CD4-positive, alpha-beta T cell treated with Interferon gamma for 1 hour (primary cell): ENCODE data around the gene SPEF1.
"Not testable (repeated sequence)": the region's sequence is repeated elsewhere in the genome, so short reads cannot be mapped to it uniquely, and the experiment has no call there.

Source experiments
- DNase-seq: peaks from one replicate; pipeline ENCODE4 v3.0.0-alpha.2; 2020

SPEF1 gene

DNA sequence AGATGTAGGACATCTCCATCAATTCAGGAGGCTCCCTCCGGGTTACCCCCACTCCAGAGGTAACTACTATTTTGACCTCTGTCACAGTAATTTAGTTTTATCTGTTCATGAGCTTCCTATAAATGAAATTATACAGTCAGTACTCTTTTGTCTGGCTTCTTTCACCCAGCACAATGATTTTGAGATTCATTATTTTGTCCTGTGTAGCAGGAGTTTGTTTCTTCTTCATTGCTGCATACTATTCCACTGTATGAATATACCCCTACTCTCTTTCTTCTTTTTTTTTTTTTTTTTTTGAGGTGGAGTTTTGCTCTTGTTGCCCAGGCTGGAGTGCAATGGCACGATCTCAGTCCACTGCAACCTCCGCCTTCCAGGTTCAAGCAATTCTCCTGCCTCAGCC, 27.3 kb upstream of the SPEF1 start:
- DNase-seq, result no peak

DNA sequence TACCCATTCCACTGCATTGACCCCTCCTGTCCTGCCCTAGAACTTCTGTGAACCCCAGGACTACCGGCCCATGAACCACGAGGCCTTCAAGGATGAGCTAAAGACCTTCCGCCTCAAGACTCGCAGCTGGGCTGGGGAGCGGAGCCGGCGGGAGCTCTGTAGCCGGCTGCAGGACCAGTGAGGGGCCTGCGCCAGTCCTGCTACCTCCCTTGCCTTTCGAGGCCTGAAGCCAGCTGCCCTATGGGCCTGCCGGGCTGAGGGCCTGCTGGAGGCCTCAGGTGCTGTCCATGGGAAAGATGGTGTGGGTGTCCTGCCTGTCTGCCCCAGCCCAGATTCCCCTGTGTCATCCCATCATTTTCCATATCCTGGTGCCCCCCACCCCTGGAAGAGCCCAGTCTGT, 23.5 kb upstream of the SPEF1 start:
- no peak for DNase-seq

DNA sequence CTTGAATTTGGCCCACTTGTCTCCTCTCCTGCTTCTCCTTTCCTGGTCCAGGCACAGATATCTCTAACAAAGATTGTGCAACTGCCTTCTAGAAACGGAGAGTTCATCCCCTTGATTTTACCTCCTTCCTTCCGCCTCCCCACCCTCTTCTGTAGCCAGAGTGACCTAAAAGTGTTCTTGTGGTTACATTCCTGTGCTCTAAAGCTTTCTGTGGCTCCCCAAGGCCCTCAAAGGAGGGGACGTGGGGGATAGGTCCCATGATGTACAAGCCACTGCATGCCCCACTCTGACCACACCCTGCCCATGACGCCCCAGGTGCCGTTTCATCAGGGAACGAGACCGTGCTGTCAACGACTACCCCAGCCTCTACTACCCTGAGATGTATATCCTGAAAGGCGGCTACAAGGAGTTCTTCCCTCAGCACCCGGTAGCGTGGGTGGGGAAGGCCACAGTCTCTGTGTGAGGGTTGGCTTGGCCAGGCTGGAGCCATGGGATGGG, 23.1 kb upstream of the SPEF1 start:
- no peak for DNase-seq

DNA sequence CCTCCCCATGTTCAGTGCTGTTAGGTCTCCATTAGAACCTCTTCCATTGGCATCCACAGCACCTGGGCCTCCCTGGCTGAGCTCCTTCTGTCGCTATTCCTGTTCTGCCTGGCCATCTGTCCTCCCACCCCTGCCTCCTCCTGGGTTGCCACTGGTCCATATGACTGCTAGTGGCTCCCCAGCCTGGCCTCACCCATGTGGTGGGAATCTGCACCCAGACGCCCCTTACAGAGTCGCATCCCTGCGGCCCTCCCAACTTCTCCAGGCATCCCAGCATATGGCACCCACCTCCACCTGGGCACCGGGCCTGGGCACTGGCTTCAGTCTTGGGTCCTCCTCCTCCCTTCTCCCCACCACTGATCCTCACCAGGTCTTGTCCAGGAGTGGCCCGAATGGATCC, 22.6 kb upstream of the SPEF1 start:
- DNase-seq, result no peak

DNA sequence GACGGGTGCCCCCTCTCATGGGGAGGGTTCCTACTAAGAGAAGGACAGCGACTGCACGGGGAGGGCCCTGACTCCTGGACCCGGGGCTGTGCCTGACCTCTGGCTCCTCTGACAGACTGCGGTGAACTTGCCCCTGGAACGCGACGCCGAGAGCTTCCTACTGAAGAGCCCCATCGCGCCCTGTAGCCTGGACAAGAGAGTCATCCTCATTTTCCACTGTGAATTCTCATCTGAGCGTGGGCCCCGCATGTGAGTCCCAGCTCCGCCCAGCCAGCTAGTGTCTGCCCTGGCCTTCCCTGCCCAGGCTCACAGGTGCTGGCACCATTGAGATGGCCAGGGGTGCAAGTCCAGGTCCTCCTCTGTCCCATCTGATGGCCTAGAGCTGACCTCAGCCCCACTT, 22.0 kb upstream of the SPEF1 start:
- DNase-seq, result no peak

DNA sequence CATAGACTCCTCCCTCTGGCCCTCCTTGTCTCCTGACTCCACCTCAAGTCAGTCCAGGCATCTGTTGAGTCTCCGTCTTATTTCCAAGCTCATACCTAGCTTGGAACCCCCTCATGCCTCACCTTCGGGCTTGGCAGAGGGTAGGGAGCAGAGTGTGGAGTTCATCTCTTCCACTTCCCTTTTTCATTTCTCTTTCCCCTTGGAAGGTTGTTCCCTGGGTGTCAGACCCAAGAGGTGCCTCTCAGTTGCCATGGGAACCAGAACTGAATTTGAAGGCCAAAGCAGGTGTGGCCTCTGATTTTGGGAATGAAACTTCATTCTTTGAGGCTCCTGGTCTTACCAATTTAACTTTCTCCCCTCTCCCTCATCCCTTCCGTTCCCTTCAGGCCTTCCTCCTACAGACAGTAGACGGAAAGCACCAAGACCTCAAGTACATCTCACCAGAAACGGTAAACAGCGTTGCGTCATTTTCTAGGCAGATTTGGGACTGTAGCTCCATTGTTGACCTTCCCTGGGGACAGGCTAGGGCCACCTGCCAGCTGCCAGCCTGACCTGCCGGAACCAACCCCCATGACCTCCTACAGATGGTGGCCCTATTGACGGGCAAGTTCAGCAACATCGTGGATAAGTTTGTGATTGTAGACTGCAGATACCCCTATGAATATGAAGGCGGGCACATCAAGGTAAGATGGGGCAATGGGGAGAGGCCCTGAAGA, 21.4 kb upstream of the SPEF1 start:
- no peak for DNase-seq

DNA sequence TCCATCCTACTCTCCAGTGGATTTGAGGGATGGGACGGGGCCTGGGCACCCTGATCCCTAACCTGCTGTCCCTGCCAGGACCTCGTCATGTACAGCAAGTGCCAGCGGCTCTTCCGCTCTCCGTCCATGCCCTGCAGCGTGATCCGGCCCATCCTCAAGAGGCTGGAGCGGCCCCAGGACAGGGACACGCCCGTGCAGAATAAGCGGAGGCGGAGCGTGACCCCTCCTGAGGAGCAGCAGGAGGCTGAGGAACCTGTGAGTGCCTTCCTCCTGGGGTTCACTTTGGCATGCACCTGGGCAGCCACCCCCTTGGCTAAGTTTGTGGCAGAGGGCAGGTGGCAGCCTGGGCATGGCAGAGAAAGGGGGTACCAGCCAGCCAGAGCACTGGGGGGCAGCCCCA, 20.6 kb upstream of the SPEF1 start:
- DNase-seq, result no peak

DNA sequence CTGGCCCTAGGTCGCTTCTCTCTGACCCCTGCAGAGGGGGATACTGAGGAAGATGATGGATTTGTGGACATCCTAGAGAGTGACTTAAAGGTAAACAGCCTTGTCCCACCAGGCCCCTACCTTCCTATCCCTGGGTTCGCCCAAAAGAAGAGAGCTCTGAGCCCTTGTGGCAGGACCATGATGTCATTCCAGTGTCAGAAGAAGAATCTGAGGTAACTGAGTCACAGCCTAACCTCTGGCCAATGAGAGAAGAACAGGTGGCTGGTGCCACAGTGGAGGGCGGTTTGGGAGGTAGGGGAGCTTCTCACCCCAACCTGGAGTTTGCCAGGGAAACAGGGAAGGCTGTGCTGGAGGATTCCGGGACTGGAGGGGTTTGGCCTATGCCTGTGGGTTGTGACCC, 20.1 kb upstream of the SPEF1 start:
- DNase-seq, result no peak

DNA sequence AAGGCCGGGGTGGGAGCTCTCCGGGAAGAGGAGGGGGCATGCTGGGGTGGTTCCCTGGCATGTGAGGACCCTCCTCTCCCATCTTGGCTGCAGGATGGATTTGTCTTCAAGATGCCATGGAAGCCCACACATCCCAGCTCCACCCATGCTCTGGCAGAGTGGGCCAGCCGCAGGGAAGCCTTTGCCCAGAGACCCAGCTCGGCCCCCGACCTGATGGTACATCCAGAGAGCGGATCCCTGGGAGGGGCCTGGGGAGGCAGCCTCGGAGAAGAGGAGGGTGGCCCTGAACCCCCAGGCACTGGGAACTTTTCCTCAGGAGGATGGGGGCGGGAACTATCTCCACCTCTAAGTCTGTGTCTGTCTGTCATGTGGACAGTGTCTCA, 19.6 kb upstream of the SPEF1 start:
- no peak for DNase-seq

DNA sequence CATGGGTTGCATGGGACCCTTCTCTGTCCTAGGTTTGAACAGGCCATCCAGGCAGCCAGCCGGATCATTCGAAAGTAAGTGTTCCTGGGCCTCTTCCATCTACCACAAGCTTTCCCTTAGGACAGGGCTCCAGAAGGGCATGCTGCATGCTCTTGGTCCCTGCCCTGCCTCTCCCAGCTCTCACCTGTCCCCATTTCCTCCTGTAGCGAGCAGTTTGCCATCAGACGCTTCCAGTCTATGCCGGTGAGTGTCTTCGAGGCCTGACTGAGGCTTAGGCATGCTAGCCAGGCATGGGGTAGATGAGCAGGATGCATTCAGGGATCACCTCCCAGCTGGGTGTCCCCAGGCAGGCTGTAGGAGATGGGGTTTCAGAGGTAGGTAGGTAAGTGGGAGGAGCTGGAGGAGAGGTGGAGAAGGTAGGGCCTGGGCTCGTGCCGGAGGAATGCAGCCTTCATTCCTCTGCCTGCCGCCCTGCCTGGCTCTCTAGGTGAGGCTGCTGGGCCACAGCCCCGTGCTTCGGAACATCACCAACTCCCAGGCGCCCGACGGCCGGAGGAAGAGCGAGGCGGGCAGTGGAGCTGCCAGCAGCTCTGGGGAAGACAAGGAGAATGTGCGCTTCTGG, 19.1 kb upstream of the SPEF1 start:
- no peak for DNase-seq

DNA sequence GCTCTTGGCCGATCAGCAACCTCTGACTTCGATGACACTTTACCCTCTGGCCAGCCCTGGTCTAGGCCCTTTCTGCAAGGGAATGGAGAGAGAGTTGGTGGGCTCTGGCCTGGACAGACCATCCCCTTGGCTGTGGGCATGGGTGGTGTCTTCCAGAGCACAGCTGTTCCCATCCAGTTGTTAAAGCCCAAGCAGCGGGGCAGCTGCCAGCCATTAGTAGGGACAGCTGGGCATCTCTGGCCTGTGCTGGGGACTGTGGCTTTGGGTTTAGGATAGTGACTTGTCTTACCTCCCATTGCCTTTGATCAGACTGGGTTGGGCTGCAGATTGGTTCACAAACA, 17.6 kb upstream of the SPEF1 start:
- no peak for DNase-seq

DNA sequence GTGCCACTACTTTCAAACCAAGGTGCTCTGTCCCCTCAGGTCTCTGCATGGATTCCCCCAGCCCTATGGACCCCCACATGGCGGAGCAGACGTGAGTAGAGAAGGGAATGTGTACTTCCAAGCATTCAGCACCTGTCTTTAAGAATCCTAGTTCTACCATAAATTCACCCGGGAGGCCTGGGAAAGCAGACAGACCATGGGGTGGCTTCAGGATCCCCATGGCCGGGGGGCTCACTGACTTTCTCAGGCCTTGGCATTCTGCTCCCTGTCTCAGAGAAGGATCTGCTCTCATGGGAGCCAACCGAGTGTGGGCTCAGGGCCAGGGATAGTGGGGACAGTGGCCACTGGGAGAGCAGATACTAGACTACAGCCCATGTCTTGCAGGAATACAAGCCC, 17.1 kb upstream of the SPEF1 start:
- no peak for DNase-seq

DNA sequence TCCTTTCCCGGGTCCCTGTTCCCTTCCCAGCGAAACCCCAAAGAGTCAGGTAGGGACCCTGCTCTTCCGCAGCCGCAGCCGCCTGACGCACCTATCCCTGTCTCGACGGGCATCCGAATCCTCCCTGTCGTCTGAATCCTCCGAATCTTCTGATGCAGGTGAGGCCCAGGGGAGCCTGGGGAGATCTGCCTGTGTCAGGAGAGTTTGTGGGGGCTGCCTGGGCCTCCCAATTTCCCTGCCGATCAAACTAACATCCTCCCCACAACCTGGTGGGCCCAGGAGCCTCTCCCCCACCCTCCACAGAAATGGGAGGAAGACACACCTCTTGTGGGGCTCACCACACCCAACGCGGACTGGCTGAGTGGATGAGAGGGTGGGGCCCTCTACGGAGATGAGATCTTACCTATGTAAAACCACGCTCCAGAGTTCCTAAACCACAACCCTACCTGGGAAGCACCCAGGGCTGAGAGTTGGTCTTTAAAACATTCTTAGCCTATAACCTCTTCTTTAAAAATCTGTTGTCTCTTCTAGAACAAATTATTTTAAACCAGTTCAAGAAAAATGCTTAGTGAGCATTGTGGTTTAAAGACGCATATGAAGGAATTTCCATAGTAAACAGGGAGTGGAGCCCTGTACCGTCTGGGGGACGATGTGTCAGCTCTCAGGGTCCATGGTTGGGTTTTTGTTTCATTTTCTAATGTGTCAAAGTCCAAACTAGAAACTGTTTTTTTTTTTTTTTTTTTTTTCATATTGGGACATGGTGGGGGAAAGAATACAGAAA, 16.5 kb upstream of the SPEF1 start:
- DNase-seq, result no peak

DNA sequence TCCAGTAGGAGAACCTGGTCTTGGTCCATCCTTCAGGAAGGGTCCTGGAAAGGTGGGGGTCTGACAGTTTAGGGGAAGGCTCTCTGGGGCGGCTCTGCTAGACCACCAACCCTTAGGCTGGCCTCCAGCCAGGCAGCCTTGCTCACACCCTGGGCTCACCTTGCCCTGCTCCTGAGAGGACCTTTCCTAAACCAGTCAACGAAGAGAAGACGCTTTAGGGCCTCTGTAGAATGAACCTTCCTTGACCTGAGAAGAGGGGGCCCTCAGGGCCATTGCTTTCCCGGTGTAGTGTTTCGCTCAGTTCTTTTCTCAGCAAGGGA, 15.9 kb upstream of the SPEF1 start:
- DNase-seq, result no peak

DNA sequence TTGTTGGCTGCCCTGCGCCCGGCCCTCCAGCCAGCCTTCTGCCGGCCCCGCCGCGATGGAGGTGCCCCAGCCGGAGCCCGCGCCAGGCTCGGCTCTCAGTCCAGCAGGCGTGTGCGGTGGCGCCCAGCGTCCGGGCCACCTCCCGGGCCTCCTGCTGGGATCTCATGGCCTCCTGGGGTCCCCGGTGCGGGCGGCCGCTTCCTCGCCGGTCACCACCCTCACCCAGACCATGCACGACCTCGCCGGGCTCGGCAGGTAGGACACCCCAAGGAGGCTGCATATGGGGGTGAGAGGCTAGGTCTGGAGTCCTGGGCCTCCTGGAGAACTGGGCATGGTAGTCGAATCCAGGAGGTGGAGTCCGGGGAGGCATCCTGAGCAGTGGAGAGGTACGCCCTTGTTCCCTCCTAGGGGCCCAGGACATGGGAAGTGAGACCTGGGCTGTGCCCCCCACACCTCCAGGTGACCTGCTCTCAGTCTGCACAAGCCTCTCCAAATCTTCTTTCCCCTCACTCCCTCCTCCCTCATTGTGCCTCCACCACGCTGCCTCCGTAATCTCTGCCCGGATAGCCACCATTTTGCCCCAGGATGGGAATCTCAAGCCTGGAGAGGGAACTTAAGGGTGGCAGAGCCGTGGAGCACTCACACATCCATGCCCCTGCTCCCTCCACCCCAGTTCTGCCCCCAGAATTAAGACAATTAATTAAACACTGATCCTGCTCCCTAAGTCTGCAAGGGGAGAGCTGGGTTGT, 15.4 kb upstream of the SPEF1 start:
- DNase-seq, result no peak

DNA sequence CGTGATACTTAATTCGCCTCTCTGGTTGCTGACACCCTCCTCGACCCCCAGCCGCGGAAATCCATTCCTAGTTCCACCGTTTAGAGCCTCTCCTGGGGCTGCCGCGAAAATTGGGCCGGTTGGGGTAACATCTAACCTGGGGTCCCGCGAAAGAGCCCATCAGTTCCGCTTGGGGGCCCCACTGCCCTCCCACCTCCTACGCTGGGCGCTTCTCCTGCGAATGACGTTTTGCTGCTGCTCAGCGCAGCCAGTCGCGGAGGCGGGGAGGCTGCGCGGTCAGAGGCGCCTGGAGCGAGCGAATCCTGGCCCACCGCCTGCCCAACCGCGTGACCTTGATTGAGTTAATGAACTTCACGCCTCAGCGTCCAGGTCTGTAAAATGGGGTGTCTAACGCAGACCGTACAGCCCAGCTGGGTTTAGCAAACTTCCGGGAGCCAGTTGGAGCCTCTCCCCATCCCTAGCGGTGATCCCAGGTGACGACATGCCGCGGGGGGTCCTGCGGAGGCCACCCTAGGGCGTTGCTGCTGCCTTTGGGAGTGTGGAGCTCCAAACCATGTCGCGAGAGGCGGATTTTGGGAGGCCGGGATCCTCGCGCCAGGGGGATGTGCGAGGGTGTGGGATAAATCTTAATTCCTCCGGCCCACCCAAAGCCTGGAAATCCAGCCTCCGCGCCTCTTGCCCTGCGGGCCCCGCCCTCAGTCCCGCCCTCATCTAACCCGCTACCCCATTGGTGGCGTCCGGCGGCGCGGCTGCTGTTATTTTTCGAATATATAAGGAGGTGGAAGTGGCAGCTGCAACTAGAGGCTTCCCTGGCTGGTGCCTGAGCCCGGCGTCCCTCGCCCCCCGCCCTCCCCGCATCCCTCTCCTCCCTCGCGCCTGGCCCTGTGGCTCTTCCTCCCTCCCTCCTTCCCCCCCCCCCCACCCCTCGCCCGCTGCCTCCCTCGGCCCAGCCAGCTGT, 14.5 kb upstream of the SPEF1 start, which contains the start of gene CDC25B:
CDC25B (plus strand) TSS at position 800 of the 958 bp plus-strand sequence. CDS start 222 bp downstream, outside the sequence.
- peak; percentile 84 for DNase-seq

DNA sequence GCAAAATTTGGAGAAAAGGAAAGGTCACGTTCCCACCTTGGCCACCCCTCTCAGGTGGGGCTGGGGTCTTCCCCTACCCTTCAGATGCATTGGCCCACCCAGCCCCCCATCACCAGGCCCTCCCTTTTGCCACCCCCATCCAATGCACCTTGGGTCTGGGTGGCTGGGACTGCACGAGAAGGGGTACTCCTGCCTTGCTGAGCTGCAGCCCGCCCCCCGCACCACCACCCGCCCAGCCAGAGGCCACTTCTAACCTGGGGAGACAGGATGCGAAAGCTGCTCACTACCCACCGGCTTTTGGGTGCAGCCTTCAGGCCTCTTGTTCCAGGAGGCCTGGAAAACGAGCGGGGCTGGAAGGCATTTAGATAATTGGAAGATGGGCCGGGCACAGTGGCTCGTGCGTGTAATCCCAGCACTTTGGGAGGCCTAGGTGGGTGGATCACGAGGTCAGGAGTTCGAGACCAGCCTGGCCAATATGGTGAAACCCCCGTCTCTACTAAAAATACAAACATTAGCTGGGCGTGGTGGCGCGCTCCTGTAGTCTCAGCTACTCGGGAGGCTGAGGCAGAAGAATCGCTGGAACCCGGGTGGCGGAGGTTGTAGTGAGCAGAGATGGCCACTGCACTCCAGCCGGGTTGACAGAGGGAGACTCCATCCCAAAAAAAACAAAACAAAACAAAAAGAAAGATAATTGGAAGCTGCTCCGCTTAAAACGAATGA, 13.6 kb upstream of the SPEF1 start:
- DNase-seq, result no peak

DNA sequence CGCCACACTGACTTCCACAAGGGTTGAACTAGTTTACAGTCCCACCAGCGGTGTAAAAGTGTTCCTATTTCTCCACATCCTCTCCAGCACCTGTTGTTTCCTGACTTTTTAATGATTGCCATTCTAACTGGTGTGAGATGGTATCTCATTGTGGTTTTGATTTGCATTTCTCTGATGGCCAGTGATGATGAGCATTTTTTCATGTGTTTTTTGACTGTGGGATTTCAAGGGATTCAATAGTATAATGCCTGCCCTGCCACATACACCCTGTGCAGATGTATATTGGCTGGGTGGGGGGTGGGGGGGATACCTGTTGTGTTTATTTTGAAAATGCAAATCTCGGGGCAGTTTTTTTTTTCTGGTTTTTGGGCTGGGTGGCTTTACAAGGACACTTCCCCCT, 12.9 kb upstream of the SPEF1 start:
- DNase-seq, result not testable (repeated sequence)

DNA sequence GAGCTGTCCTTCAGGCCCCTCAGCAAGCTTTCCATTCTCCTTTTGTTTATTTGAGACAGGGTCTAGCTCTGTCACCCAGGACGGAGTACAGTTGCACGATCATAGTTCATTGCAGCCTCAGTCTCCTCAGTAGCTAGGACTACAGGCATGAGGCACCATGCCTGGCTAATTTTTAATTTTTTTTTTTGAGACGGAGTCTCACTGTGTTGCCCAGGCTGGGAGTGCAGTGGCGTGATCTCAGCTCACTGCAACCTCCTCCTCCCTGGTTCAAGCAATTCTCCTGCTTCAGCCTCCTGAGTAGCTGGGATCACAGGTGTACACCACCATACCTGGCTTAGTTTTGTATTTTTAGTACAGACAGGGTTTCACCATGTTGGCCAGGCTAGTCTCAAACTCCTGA, 8.0 kb upstream of the SPEF1 start:
- DNase-seq, result not testable (repeated sequence)

DNA sequence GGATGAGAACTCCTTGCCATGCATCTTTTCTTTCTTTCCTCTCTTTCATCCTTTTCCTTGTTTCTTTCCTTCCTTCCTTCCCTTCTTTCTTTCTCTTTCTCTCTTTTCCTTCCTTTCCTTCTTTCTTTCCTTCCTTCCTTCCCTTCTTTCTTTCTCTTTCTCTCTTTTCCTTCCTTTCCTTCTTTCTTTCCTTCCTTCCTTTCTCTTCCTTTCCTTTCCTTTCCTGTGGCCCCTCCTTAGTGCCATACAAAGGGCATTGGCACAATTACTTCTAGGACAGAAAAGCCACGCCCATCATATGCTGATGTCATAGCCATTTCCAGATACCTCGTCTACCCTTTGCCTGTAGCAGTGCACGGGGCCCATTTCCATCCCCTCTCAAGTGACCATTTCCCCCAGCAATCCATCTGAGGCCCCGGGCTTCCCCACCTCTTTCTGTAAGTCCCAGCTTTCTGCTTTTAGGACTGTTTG, 7.5 kb upstream of the SPEF1 start:
- no peak for DNase-seq

DNA sequence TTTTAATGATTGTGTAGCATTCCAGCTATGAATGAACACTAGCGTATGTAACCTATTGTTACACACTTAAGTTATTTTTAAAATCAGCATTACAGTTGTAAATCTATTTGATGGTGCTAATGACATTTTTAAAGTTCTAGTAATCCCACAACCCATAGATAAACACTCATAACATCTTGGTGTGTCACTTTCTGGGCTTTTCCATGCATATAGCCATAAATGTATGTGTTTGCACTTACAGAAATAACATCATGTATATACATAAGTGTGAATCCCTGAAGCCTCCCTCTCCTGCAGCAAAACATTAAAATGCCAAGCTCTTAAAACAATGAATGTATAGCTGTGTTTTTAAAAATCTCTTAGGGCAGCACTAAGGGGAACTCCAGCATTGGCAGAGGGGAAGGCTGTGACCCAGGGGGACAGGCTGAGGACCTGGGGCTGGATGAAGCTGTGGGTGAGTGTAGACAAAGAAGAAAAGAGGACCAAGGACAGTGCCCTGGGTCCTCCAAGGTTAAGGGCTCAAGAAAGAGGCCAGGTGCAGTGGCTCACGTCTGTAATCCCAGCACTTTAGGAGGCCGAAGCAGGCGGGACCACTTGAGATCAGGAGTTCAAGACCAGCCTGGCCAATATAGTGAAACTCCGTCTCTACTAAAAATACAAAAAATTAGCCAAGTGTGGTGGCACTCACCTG, 6.2 kb upstream of the SPEF1 start:
- no peak for DNase-seq
